K562 (cell line): ENCODE data around the gene VWA3A. TPM values are rescaled to one million over a fixed set of nuclear protein-coding genes. Genes with fewer than 3 reads are reported as not detected.
"Not testable (repeated sequence)": the region's sequence is repeated elsewhere in the genome, so short reads cannot be mapped to it uniquely, and the experiment has no call there.

Source experiments
- ATAC-seq: fragments of 200-7000 bp; cut with Tn5 transposase; 3 replicates; pipeline ENCODE4 v1.9.1; 2020; ENCODE audit warnings: moderate library complexity
- BruUV-seq: library from RNA; stranded (reverse); fragments of 400-500 nt; replicated peaks from 2 replicates; lab custom pipeline; 2021; lab: Mats Ljungman, UMichigan
- CTCF ChIA-PET: fragments of 300-600 bp; formaldehyde crosslinking; extraction: SDS; loops from one replicate; lab custom pipeline; 2021; ENCODE audit warnings: low intra/inter-chr PET ratio; lab: Yijun Ruan, JAX
- POLR2A ChIA-PET: fragments of 300-600, 350-650 bp; sonication (Branson Sonifier 250); formaldehyde crosslinking; extraction: SDS; loops from one replicate; lab custom pipeline; 2021; ENCODE audit warnings: antibody characterized with exemption, inconsistent platforms; lab: Yijun Ruan, JAX
- DNase-seq, 4 experiments: peaks; one replicate each; pipeline versions ENCODE4 v3.0.0 to v3.0.0-alpha.2; 2011 to 2018; ENCODE audit warnings: low spot score in 3 of 4, mixed read lengths in 3 of 4; ENCODE audit errors: extremely low read depth in 1 of 4
- FAIRE-seq: peaks from 2 replicates; lab custom pipeline; 2011; peaks lifted over from hg19 to GRCh38; lab: Jason Lieb, UNC
- H2AFZ ChIP-seq: 2 replicates; pipeline ENCODE4 v1.6.0; 2011; ENCODE audit warnings: low read depth, low read length, control low read depth, inconsistent platforms
- H3K27ac ChIP-seq: fragments of 200-600 bp; 3 replicates; pipeline ENCODE4 v1.8.0; 2011; ENCODE audit warnings: low read depth, mild to moderate bottlenecking, control low read depth, inconsistent platforms, low read length, moderate library complexity, mixed read lengths; ENCODE audit errors: extremely low read depth
- H3K27me3 ChIP-seq, 2 experiments: fragments of 300-600 bp in 1 of 2; 2 replicates in 1 of 2; 3 replicates in 1 of 2; pipeline versions ENCODE4 v1.6.0 to v1.8.0; 2011; ENCODE audit warnings: inconsistent platforms in 2 of 2, low read length in 2 of 2, mild to moderate bottlenecking in 1 of 2, mixed read lengths in 1 of 2, moderate library complexity in 1 of 2; ENCODE audit not compliant: control insufficient read depth in 2 of 2, insufficient read depth in 2 of 2
- H3K36me3 ChIP-seq: fragments of 300-600 bp; 3 replicates; pipeline ENCODE4 v1.8.0; 2011; ENCODE audit warnings: mild to moderate bottlenecking, low read length, inconsistent platforms; ENCODE audit not compliant: control insufficient read depth, insufficient read depth
- H3K4me1 ChIP-seq, 2 experiments: fragments of 200-600 bp in 1 of 2; replicated peaks in 1 of 2; 2 replicates in 1 of 2; 3 replicates in 1 of 2; pipeline versions ENCODE4 v1.5.1 to v1.8.0; 2011; ENCODE audit warnings: inconsistent platforms in 2 of 2, low read length in 2 of 2, mild to moderate bottlenecking in 1 of 2, mixed read lengths in 1 of 2, moderate library complexity in 1 of 2; ENCODE audit not compliant: control insufficient read depth in 2 of 2, insufficient read depth in 2 of 2
- H3K4me2 ChIP-seq: 2 replicates; pipeline ENCODE4 v1.6.1; 2011; ENCODE audit warnings: low read length, control low read depth, inconsistent platforms, mixed read lengths; ENCODE audit not compliant: insufficient read depth
- H3K4me3 ChIP-seq: fragments of 200-600 bp; sonication (generic), shearing (Covaris generic); 2 replicates; pipeline ENCODE4 v1.5.1; 2016; ENCODE audit warnings: control low read depth, inconsistent platforms
- H3K79me2 ChIP-seq: fragments of 200-600 bp; 3 replicates; pipeline ENCODE4 v1.8.0; 2011; ENCODE audit warnings: low read length, inconsistent platforms; ENCODE audit not compliant: control insufficient read depth, insufficient read depth
- H3K9ac ChIP-seq, 2 experiments: 2 replicates each; pipeline versions ENCODE4 v1.6.0 to v1.6.1; 2011; ENCODE audit warnings: low read depth in 2 of 2, low read length in 2 of 2, control low read depth in 1 of 2, inconsistent platforms in 1 of 2, mild to moderate bottlenecking in 1 of 2, mixed read lengths in 1 of 2; ENCODE audit not compliant: insufficient read depth in 1 of 2
- H3K9me1 ChIP-seq: one replicate; pipeline ENCODE4 v1.6.0; 2011; ENCODE audit warnings: inconsistent platforms, mild to moderate bottlenecking, low read length, moderate library complexity; ENCODE audit not compliant: control insufficient read depth, insufficient read depth
- H3K9me3 ChIP-seq: replicated peaks from 2 replicates; pipeline ENCODE4 v1.5.1; 2011; ENCODE audit warnings: low read depth, low read length, inconsistent platforms; ENCODE audit not compliant: control insufficient read depth, insufficient read depth
- H4K20me1 ChIP-seq: replicated peaks from 2 replicates; pipeline ENCODE4 v1.6.1; 2011; ENCODE audit warnings: low read length, inconsistent platforms, mixed read lengths; ENCODE audit not compliant: control insufficient read depth, insufficient read depth
- ARID1B ChIP-seq: fragments of 450-650 bp; IDR thresholded peaks from 2 replicates; pipeline ENCODE4 v1.6.1; 2016; ENCODE audit warnings: antibody characterized with exemption, mild to moderate bottlenecking, inconsistent platforms
- KHSRP ChIP-seq: fragments of 450-650 bp; IDR thresholded peaks from 2 replicates; pipeline ENCODE4 v1.6.1; 2017
- ZBTB8A ChIP-seq: fragments of 450-650 bp; IDR thresholded peaks from 2 replicates; pipeline ENCODE4 v1.6.1; 2018; ENCODE audit warnings: mild to moderate bottlenecking, moderate library complexity; ENCODE audit not compliant: partially characterized antibody
- ZNF217 ChIP-seq: sonication (generic); formaldehyde crosslinking; IDR thresholded peaks from 2 replicates; pipeline ENCODE4 v1.8.0; 2022; ENCODE audit warnings: mild to moderate bottlenecking, missing genetic modification reagents
- ZNF253 ChIP-seq: fragments of 250-450 bp; sonication (Bioruptor Pico); conservative IDR thresholded peaks from 2 replicates; pipeline ENCODE4 v1.6.1; 2021; ENCODE audit warnings: mild to moderate bottlenecking
- WGBS: fragments of 100-300 bp; shearing (Covaris generic); methylation state at CpG from one replicate; pipeline ENCODE4 v1.1.6; 2016; ENCODE audit warnings: low coverage, mixed read lengths; ENCODE audit not compliant: insufficient coverage; ENCODE audit errors: missing lambda C conversion rate; 5-methylcytosine and 5-hydroxymethylcytosine counted together
- in situ Hi-C: fragments of 300-500 bp; cut with MboI; formaldehyde crosslinking; loops from 4 replicates; pipeline ENCODE4 v1.15.0; 2018; ENCODE audit warnings: inconsistent platforms, mixed read lengths
- intact Hi-C: fragments of 100-400 bp; cut with micrococcal nuclease; formaldehyde crosslinking; loops from 2 replicates; pipeline ENCODE4 v1.14.2; 2022
- polyA plus RNA-seq, 8 experiments: library from polyadenylated mRNA; depleted of rRNA in 4 of 8; stranded (reverse) in 5 of 8; unstranded in 3 of 8; fragments of >200 nt; fragmentation: Nextera tagmentation in 2 of 8; fragmentation: Illumina TruSeq in 1 of 8; extraction: Ambion mirVana in 2 of 8; extraction: Trizol in 1 of 8; gene quantifications; 2 replicates each; pipeline versions ENCODE4 v1.2.1 to v1.2.3, GENCODE V29; 2011 to 2014; ENCODE audit warnings: inconsistent platforms in 1 of 8, missing spikeins in 1 of 8
- total RNA-seq, 7 experiments: library from RNA; depleted of rRNA in 6 of 7; stranded (reverse); fragments of >200 nt in 6 of 7; fragmentation: Illumina TruSeq in 2 of 7; extraction: Trizol in 2 of 7; gene quantifications; 2 replicates each; pipeline versions ENCODE4 v1.2.1 to v1.2.3, GENCODE V29; 2011 to 2021; ENCODE audit warnings: low replicate concordance in 1 of 7
- TF ChIP-seq, protein P1 (sequence below): sonication (generic); formaldehyde crosslinking; IDR thresholded peaks from 2 replicates; pipeline ENCODE4 v1.9.0; 2022; ENCODE audit warnings: mild to moderate bottlenecking, missing genetic modification reagents

VWA3A gene
- total and polyA plus RNA-seq, 9 of the 15 experiments (the other 6 are each of a cell fraction or from before 2014, with no cell fraction given): not detected

DNA sequence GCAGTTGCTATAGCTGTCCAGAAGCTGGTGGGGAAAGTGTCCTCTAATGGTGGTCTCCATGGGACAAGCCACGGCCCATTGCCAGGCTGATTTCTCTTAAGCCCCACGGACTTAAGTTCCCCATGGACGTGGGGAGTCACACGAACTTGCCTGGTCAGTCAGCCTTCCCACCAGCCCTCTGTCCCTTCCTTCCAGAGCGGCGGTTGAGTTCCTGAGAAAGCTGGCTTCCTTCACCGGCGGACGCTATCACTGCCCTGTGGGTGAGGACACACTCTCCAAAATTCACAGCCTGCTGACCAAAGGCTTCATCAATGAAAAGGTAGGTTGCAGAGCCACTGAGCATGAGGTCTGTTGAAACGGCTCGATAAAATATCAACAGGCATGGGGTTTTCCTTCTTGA is 60.0 kb downstream of the VWA3A start:
- H3K36me3 ChIP-seq: no peaks in the 10 kb centered on the region
- 8% methylated on average over 11 of the region's 11 CpGs for WGBS
- FAIRE-seq: no peak
- TF ChIP-seq ZBTB8A (no peak), ARID1B (no peak), ZNF217 (CRISPR knock-in tag) (no peak), ZNF253 (CRISPR knock-in tag) (no peak), KHSRP (no peak)
- TF ChIP-seq, protein P1, sequence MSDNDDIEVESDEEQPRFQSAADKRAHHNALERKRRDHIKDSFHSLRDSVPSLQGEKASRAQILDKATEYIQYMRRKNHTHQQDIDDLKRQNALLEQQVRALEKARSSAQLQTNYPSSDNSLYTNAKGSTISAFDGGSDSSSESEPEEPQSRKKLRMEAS: no peak
- DNase-seq: no peak
- no peak for ATAC-seq
- H4K20me1 ChIP-seq: no peaks in the 10 kb centered on the region
- H3K4me3 ChIP-seq: no peak overlapping the region
- H3K9me3 ChIP-seq: no peaks in the 10 kb centered on the region
- no peaks in the 10 kb centered on the region for H3K4me1 ChIP-seq
- no TSS peak for BruUV-seq
- intact Hi-C loops (no loop called here), in situ Hi-C loops (no loop called here)
- H3K79me2 ChIP-seq: no peaks in the 10 kb centered on the region
- 0 out of 4 replicates have a peak overlapping the region, but pooled peaks of 1 of the 2 experiments have one; percentile 9 for H3K9ac ChIP-seq
- CTCF ChIA-PET: no interaction called here
- peaks cover 21 to 67% of the 10 kb centered on the region in 2 experiments for H3K27me3 ChIP-seq
- H2AFZ ChIP-seq: no peak overlapping the region
- POLR2A ChIA-PET: interaction anchor here (1.0 kb wide), 1 partner anchor 199 kb away, joined by 3 read pairs; the partner anchor contains the start of gene UQCRC2
- no peaks in the 10 kb centered on the region for H3K9me1 ChIP-seq
- H3K27ac ChIP-seq: no peak overlapping the region
- H3K4me2 ChIP-seq: no peak overlapping the region

DNA sequence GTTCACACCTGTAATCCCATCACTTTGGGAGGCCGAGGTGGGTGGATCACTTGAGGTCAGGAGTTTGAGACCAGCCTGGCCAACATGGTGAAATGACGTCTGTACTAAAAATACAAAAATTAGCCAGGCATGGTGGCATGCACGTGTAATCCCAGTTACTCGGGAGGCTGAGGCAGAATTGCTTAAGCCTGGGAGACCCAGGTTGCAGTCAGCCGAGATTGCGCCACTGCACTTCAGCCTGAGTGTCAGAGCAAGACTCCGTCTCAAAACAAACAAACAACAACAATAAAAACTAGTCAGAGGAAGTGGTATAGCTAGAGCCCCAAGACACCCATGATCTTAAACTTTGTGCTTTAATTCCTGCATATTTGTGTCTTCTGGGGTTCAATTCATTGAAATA is 60.7 kb downstream of the VWA3A start:
- H2AFZ ChIP-seq, H3K9ac ChIP-seq, H3K9me3 ChIP-seq, H3K4me1 ChIP-seq, H3K4me3 ChIP-seq, H3K36me3 ChIP-seq, H4K20me1 ChIP-seq, BruUV-seq, H3K79me2 ChIP-seq, H3K27ac ChIP-seq, in situ Hi-C loops, ATAC-seq, intact Hi-C loops, H3K4me2 ChIP-seq, CTCF ChIA-PET, DNase-seq, FAIRE-seq, H3K9me1 ChIP-seq: not testable (repeated sequence)
- H3K27me3 ChIP-seq: peaks cover 20 to 65% of the 10 kb centered on the region in 2 experiments
- POLR2A ChIA-PET: interaction anchor here (1.0 kb wide), 1 partner anchor 200 kb away, joined by 3 read pairs; the partner anchor contains the start of gene UQCRC2
- under 1% methylated on average over 7 of the region's 7 CpGs for WGBS
